ENCODE data around the gene HILPDA.

HILPDA gene

DNA sequence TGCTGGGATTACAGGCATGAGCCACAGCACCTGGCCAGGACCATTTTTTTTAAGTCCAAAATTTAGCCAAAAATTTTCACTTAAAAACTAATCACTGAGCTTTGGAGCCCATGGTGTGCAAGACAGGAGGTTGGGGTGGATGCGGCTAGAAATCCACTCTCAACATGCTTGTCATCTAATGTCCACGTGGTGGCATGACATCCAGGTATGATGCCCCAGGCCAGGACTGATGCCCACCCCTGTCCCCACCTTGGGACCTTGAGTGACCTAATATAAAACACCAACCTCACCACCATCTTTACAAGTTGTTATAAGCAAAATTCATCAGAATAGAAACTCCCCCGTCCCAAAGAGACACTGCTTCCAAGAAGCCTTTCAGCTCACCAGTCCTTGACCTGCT lies 25.5 kb upstream of the HILPDA start:
- no peak for DNase-seq

GRCh38 chr7:128431221-128431620 lies 24.5 kb upstream of the HILPDA start:
- Mint-ChIP-seq H3K4me1 (no peaks in the 10 kb centered on the region), H3K4me3 (no peak overlapping the region), H3K36me3 (ENCODE audit: low read depth) (no peaks in the 10 kb centered on the region), H3K9me3 (no peaks in the 10 kb centered on the region), H3K27me3 (ENCODE audit: low read depth, poor library complexity) (peaks cover 16% of the 10 kb centered on the region), H3K27ac (no peak overlapping the region)
- TF ChIP-seq CTCF (IDR thresholded peaks at IDR 0.05): no peak
- DNase-seq: no peak

More for the DNA sequence above, 25.5 kb upstream of the HILPDA start:
- Mint-ChIP-seq H3K27me3 (ENCODE audit: low read depth, poor library complexity) (peaks cover 19% of the 10 kb centered on the region), H3K4me1 (no peaks in the 10 kb centered on the region), H3K4me3 (no peak overlapping the region), H3K9me3 (no peaks in the 10 kb centered on the region), H3K27ac (no peak overlapping the region), H3K36me3 (ENCODE audit: low read depth) (no peaks in the 10 kb centered on the region)
- TF ChIP-seq CTCF (IDR thresholded peaks at IDR 0.05): no peak

DNA sequence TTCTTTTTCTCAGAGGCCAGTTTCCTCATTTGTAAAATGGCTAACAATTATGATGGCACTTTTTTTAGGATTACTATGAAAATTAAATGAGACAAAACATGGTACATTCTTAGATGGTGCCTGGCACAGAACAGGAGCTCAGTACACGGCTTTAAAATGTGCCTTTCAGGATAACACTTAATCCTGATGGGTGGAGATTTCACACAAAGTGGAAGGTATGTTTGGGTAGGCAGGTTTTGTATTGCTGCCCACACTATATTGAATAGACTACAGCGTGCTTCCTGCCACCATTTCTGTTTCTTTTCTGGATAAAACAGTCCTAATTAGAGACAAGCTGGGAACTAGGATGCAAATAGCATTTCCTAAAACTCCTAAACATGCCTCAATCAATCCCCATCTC lies 23.9 kb upstream of the HILPDA start:
- H3K27ac Mint-ChIP-seq: no peak overlapping the region
- H3K27me3 Mint-ChIP-seq (ENCODE audit: low read depth, poor library complexity): peaks cover 15% of the 10 kb centered on the region
- H3K36me3 Mint-ChIP-seq (ENCODE audit: low read depth): no peaks in the 10 kb centered on the region

DNA sequence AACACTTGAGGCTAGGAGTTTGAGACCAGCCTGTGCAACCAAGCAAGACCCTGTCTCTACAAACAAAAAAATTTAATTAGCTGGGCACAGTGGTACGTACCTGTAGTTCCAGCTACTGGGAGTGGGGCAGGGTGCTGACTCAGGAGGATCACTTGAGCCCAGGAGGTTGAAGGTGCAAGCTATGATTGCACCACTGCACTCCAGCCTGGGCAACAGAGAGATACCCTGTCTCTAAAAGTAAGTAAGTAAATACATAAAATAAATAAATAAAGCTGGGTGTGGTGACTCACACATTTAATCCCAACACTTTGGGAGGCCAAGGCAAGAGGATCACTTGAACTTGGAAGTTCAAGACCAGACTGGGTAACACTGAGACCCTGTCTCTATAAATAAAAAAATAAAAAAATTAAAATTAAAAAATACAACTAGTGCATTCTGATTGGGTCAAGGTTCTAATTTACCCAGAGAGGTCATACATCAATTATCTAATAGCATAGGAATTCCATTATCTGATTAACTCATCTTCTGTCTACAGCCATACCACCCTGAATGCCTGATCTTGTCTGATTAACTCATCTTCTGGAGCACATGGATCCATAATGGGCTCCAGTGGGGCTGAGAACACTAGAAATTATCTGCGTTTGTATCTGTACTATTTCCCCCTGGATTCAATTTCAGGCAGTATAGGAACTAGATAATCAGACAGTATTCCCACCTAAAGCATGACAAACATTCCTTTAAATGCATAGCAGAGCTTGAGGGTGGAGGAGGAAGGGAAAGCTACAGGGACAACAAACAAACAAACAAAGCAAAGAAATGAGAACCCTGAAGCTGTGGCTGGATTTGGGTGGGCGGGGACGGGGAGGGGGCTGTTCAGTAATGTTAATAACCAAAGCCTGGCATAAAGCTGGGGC lies 21.0 kb upstream of the HILPDA start:
- no peaks in the 10 kb centered on the region for H3K4me1 Mint-ChIP-seq
- H3K4me3 Mint-ChIP-seq: no peak overlapping the region
- H3K36me3 Mint-ChIP-seq (ENCODE audit: low read depth): no peaks in the 10 kb centered on the region
- H3K27ac Mint-ChIP-seq: no peak overlapping the region
- no peak for TF ChIP-seq CTCF (IDR thresholded peaks at IDR 0.05)
- DNase-seq: no peak
- H3K9me3 Mint-ChIP-seq: no peaks in the 10 kb centered on the region
- H3K27me3 Mint-ChIP-seq (ENCODE audit: low read depth, poor library complexity): peaks cover 8% of the 10 kb centered on the region

More for the DNA sequence above, 23.9 kb upstream of the HILPDA start:
- H3K4me1 Mint-ChIP-seq: no peaks in the 10 kb centered on the region
- H3K9me3 Mint-ChIP-seq: no peaks in the 10 kb centered on the region
- no peak overlapping the region for H3K4me3 Mint-ChIP-seq
- TF ChIP-seq CTCF (IDR thresholded peaks at IDR 0.05): no peak
- DNase-seq: no peak

- Mint-ChIP-seq H3K27me3 (ENCODE audit: low read depth, poor library complexity) (peaks cover 8% of the 10 kb centered on the region), H3K27ac (no peak overlapping the region), H3K4me3 (no peak overlapping the region), H3K36me3 (ENCODE audit: low read depth) (no peaks in the 10 kb centered on the region), H3K4me1 (no peaks in the 10 kb centered on the region), H3K9me3 (no peaks in the 10 kb centered on the region)
- DNase-seq: no peak
- TF ChIP-seq CTCF (IDR thresholded peaks at IDR 0.05): no peak
Observed at GRCh38 chr7:128435327-128435686, 20.4 kb upstream of the HILPDA start.

Data from nephron progenitor cell (in vitro differentiated cells).